HG03342 (cell line): ENCODE measurements around the gene SARS1.
"Not testable (repeated sequence)": the region's sequence is repeated elsewhere in the genome, so short reads cannot be mapped to it uniquely, and the experiment has no call there.

Experiments
- ATAC-seq: cut with Tn5 transposase; IDR thresholded peaks from one replicate; pipeline ENCODE4 v1.9.1; 2021; ENCODE audit warnings: mild to moderate bottlenecking, moderate library complexity; ENCODE audit not compliant: unreplicated experiment

Gene SARS1

GRCh38 chr1:109213824-109214693 lies at the start of gene SARS1:
Gene SARS1, plus strand, starts transcription at chr1:109213918. Its CDS starts 75 bp downstream, at chr1:109213993.
- peak; percentile 75 for ATAC-seq

GRCh38 chr1:109164538-109164937 lies 49.2 kb upstream of the SARS1 start:
- no peak for ATAC-seq

GRCh38 chr1:109167001-109167506 lies 46.7 kb upstream of the SARS1 start:
- ATAC-seq, result peak; percentile 61

- no peak for ATAC-seq
Measured at GRCh38 chr1:109170035-109170764, 43.5 kb upstream of the SARS1 start.

- ATAC-seq, result no peak
Measured at GRCh38 chr1:109171646-109172045, 42.1 kb upstream of the SARS1 start.

- ATAC-seq, result not testable (repeated sequence)
Measured at GRCh38 chr1:109176349-109176748, 37.4 kb upstream of the SARS1 start.

- not testable (repeated sequence) for ATAC-seq
Measured at GRCh38 chr1:109180715-109181084, 33.0 kb upstream of the SARS1 start.

GRCh38 chr1:109181085-109181806 lies 32.5 kb upstream of the SARS1 start:
- ATAC-seq, result no peak

GRCh38 chr1:109181807-109182163 lies 31.9 kb upstream of the SARS1 start:
- no peak for ATAC-seq

- no peak for ATAC-seq
Measured at GRCh38 chr1:109183058-109183738, 30.5 kb upstream of the SARS1 start.

GRCh38 chr1:109184687-109185086 lies 29.0 kb upstream of the SARS1 start:
- no peak for ATAC-seq

GRCh38 chr1:109185357-109185756 lies 28.4 kb upstream of the SARS1 start:
- no peak for ATAC-seq

- no peak for ATAC-seq
Measured at GRCh38 chr1:109185990-109186732, 27.6 kb upstream of the SARS1 start.

- ATAC-seq, result no peak
Measured at GRCh38 chr1:109186733-109187086, 27.0 kb upstream of the SARS1 start.

- ATAC-seq, result no peak
Measured at GRCh38 chr1:109187127-109187526, 26.6 kb upstream of the SARS1 start.

- ATAC-seq, result no peak
Measured at GRCh38 chr1:109188200-109188599, 25.5 kb upstream of the SARS1 start.

GRCh38 chr1:109188781-109189180 lies 24.9 kb upstream of the SARS1 start:
- no peak for ATAC-seq

- ATAC-seq, result no peak
Measured at GRCh38 chr1:109190189-109190588, 23.5 kb upstream of the SARS1 start.

- no peak for ATAC-seq
Measured at GRCh38 chr1:109191377-109191776, 22.3 kb upstream of the SARS1 start.

GRCh38 chr1:109191891-109192290 lies 21.8 kb upstream of the SARS1 start:
- ATAC-seq, result no peak
